ENCODE data around the gene LMX1B.
A peak's percentile ranks its signal among the peaks of the same experiment; 100 is the strongest.

DNA sequence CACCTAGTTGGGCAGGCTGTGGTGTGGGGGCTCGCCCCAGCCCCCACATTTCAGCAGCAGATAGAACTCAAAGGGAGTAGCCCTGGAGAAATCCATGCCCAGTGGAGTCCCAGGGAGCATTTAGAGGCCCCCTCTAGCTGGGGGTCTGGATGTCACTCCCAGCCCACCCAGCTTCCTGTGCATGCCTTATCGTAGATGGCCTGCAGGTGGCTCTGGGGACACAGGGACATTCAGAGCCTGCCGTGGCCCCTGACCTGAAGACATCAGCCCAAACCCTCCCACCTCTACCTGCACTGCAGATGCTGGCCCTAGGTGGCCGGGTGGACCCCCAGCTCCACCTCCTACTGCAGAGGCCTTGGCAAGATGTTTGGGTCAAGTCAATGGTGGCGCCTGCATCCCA lies 49.0 kb upstream of the LMX1B start:
- TF ChIP-seq, protein P1, sequence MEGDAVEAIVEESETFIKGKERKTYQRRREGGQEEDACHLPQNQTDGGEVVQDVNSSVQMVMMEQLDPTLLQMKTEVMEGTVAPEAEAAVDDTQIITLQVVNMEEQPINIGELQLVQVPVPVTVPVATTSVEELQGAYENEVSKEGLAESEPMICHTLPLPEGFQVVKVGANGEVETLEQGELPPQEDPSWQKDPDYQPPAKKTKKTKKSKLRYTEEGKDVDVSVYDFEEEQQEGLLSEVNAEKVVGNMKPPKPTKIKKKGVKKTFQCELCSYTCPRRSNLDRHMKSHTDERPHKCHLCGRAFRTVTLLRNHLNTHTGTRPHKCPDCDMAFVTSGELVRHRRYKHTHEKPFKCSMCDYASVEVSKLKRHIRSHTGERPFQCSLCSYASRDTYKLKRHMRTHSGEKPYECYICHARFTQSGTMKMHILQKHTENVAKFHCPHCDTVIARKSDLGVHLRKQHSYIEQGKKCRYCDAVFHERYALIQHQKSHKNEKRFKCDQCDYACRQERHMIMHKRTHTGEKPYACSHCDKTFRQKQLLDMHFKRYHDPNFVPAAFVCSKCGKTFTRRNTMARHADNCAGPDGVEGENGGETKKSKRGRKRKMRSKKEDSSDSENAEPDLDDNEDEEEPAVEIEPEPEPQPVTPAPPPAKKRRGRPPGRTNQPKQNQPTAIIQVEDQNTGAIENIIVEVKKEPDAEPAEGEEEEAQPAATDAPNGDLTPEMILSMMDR (IDR thresholded peaks at IDR 0.05; ENCODE audit: low read depth, low read length, poor library complexity, severe bottlenecking) = peak; percentile 62
- no peak for TF ChIP-seq EZH2phosphoT487 (IDR thresholded peaks at IDR 0.05; ENCODE audit: borderline replicate concordance, low read length)
